ENCODE measurements around the gene CUL1.

The CUL1 gene

DNA sequence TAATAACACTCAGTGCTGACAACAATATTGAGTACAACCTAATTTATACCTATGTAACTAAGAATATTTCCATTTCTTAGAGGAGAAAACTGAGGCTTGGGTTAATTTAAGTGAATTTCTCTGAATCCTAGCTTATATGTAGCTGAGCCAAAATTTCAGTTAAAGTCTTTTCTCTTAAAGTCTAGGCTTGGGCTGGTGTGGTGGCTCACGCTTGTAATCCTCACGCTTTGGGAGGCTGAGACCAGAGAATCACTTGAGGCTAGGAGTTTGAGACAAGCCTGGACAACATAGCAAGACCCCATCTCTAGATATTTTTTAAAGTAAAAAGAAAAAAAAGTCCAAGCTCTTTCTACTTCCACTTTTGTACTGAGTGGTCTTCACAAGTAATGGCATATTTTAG is 92.1 kb downstream of the CUL1 start:
- DNase-seq (ENCODE audit: low read depth in 1 of 2, low spot score in 1 of 2) = no peak
- no peak for TF ChIP-seq JUND (IDR thresholded peaks at IDR 0.05; ENCODE audit: low read depth)
- in situ Hi-C loops (cut with HindIII; ENCODE audit: low pct_unique_long_range_greater_than_20kb, low sequenced_read_pairs) = no loop called here

GRCh38 chr7:148791546-148791945 is 92.8 kb downstream of the CUL1 start:
- in situ Hi-C loops (cut with HindIII; ENCODE audit: low pct_unique_long_range_greater_than_20kb, low sequenced_read_pairs) = no loop called here
- no peak for DNase-seq (ENCODE audit: low read depth in 1 of 2, low spot score in 1 of 2)
- no peak for TF ChIP-seq JUND (IDR thresholded peaks at IDR 0.05; ENCODE audit: low read depth)

DNA sequence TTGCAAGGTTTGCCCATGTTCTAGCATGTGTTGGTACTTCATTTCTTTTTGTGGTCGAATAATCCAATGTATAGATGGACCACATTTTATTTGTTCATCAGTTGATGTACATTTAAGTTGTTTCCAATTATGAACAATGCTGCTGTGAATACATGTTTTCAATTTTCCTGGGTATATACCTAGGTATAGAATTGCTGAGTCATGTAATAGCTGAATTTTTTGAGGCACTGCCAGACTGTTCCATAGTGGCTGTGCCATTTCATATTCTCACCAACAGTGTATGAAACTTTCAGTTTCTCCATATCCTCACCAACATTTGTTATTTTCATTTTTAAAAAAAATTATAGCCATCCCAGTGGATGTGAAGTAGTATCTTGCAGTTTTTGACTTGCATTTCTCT is 94.9 kb downstream of the CUL1 start:
- TF ChIP-seq JUND (IDR thresholded peaks at IDR 0.05; ENCODE audit: low read depth) = no peak
- in situ Hi-C loops (cut with HindIII; ENCODE audit: low pct_unique_long_range_greater_than_20kb, low sequenced_read_pairs) = no loop called here
- no peak for DNase-seq (ENCODE audit: low read depth in 1 of 2, low spot score in 1 of 2)

- in situ Hi-C loops (cut with HindIII; ENCODE audit: low pct_unique_long_range_greater_than_20kb, low sequenced_read_pairs) = no loop called here
- TF ChIP-seq JUND (IDR thresholded peaks at IDR 0.05; ENCODE audit: low read depth) = no peak
These were observed 95.8 kb downstream of the CUL1 start for GRCh38 chr7:148794476-148794875.

DNA sequence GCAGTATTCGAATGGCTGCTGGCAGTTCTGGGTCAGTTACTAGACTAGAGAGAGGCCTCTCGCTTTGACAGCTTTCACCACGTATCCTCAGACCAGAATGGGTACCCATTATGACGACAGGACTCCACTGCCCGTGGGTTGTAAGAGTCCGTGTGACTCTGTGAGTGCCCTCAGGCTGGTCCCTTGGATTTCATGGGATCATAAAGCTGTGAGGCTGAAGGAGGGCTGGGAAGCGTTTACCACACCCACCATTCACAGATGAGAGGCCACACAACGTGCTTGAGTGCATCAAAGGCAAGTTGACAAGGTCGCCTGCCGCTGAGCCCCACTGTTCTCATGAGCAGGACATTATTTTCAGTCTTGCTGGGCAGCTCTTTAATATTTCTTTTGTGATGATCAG is 98.1 kb downstream of the CUL1 start:
- DNase-seq (ENCODE audit: low read depth in 1 of 2, low spot score in 1 of 2) = no peak
- in situ Hi-C loops (cut with HindIII; ENCODE audit: low pct_unique_long_range_greater_than_20kb, low sequenced_read_pairs) = no loop called here
- no peak for TF ChIP-seq JUND (IDR thresholded peaks at IDR 0.05; ENCODE audit: low read depth)

More at GRCh38 chr7:148794476-148794875, 95.8 kb downstream of the CUL1 start:
- DNase-seq (ENCODE audit: low read depth in 1 of 2, low spot score in 1 of 2) = no peak

GRCh38 chr7:148799893-148800555 is 101.3 kb downstream of the CUL1 start:
- no peak for DNase-seq (ENCODE audit: low read depth in 1 of 2, low spot score in 1 of 2)
- no peak for TF ChIP-seq JUND (IDR thresholded peaks at IDR 0.05; ENCODE audit: low read depth)
- in situ Hi-C loops (cut with HindIII; ENCODE audit: low pct_unique_long_range_greater_than_20kb, low sequenced_read_pairs) = no loop called here

DNA sequence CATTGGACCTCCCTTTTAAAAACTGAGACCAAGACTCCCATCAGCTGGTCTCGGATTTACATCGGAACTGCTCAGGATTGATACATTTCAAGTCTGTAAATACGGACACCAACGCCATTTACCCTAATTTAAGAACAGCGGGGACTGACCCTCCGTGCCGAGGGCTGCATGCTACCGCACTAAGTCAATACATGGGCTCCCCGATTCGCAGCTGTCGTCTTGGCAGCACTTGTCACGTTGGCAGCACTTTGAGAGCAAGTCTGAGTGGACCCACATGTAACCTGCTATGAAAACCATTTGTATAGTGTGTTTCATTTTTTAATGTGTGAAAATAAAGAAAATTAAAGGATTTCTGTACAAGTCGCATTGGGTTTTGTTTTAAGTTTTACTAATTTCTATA is 102.0 kb downstream of the CUL1 start:
- in situ Hi-C loops (cut with HindIII; ENCODE audit: low pct_unique_long_range_greater_than_20kb, low sequenced_read_pairs) = no loop called here
- DNase-seq (ENCODE audit: low read depth in 1 of 2, low spot score in 1 of 2) = no peak
- TF ChIP-seq JUND (IDR thresholded peaks at IDR 0.05; ENCODE audit: low read depth) = no peak

DNA sequence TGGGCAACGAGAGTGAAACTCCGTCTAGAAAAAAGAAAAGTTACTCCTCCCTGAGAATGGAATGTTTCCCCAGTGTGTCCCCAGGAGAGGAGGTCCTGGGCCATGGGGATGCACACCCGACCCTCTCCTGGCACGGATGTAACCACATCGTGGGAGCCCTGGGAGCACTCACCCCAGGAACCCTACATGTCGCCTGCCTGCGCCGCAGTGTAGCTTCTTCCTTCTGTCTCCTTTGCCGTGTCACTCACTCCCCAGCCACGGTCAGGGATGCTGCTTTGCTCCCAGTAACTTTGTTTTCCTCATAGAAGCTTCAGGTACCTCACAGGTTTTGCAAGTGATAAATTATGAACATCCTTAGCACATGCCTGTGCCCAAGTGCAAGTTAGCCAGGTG is 103.4 kb downstream of the CUL1 start:
- in situ Hi-C loops (cut with HindIII; ENCODE audit: low pct_unique_long_range_greater_than_20kb, low sequenced_read_pairs) = no loop called here
- no peak for TF ChIP-seq JUND (IDR thresholded peaks at IDR 0.05; ENCODE audit: low read depth)
- DNase-seq (ENCODE audit: low read depth in 1 of 2, low spot score in 1 of 2) = no peak

DNA sequence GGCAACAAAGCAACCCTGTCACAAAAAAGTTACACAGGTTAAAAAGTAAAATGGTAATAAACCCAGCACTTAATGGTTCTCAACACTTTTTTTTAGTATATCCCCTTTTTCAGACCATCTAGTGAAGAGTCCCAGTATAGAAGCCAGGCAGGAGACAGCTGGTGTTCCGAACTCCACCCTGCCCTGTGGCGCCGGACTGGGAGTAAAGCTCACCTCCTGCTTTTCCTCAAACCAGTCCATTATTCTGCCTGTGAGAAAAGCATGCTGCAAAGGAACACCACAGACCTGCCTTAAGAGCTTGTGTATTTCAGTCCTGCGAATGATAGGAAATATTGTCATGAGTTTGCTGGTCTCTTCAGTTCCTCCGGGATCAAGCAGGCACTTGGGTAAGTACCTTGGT is 104.4 kb downstream of the CUL1 start:
- no peak for DNase-seq (ENCODE audit: low read depth in 1 of 2, low spot score in 1 of 2)
- no peak for TF ChIP-seq JUND (IDR thresholded peaks at IDR 0.05; ENCODE audit: low read depth)
- in situ Hi-C loops (cut with HindIII; ENCODE audit: low pct_unique_long_range_greater_than_20kb, low sequenced_read_pairs) = no loop called here

DNA sequence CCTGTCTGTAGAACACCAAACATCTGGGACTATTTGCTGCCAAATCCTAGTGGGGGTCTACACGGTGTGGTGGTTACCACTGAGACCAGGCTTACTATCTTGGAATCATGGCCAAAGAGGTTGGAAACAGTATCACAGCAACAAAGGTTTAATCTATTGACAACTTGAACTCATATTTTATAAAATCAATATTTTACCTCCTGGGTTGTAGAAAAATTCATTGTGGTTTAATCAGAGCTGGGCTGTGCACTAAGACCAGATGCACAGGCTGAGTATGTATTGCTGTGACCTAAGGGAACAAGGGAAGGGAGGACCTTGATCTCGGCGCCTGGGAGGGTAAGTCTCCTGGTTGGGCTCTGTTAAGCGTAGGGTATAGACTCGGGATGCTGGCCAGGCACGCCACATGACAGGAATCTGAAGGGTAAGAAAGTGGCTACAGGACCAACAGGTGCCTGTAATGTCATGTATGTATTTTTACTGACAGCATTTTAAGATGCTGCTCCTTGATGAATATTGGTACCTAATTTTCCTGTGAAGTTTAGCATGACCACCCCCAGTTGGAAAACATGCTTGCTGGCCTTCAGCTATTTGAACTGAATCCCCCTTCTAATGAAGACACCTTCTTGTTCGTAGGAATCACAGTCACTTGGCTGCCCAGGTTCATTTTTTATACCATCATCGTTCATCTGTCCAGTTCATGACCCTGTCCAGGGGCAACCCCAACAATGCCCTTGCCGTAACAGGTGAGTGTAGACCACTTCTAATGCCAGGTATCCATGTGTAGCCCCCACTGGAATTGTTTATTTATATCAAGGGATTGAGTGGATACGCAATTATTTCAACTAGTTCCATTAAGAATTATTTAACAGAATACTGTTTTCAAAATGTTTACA is 105.9 kb downstream of the CUL1 start:
- TF ChIP-seq JUND (IDR thresholded peaks at IDR 0.05; ENCODE audit: low read depth) = no peak
- DNase-seq (ENCODE audit: low read depth in 1 of 2, low spot score in 1 of 2) = no peak
- in situ Hi-C loops (cut with HindIII; ENCODE audit: low pct_unique_long_range_greater_than_20kb, low sequenced_read_pairs) = no loop called here

GRCh38 chr7:148806187-148806586 is 107.5 kb downstream of the CUL1 start:
- no peak for DNase-seq (ENCODE audit: low read depth in 1 of 2, low spot score in 1 of 2)
- in situ Hi-C loops (cut with HindIII; ENCODE audit: low pct_unique_long_range_greater_than_20kb, low sequenced_read_pairs) = no loop called here
- TF ChIP-seq JUND (IDR thresholded peaks at IDR 0.05; ENCODE audit: low read depth) = no peak

DNA sequence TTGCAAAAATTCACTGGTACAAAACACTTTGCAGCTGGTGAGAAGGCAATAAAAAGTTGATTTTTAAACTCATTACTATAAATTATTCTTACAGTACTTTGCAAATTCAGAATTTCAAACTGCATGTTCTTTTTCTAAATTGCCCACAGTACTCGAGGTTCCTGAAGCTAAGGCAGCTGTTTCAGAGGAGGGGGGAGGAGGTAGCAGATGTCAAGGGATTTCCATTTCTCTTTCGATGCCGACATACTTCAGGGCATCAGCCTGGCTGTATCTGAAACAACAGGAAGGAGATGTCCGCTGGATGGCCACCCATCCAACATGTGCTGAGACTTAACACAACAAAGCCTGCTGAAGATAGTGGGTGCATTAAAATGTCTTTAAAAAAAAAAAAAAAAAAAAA is 108.7 kb downstream of the CUL1 start:
- no peak for DNase-seq (ENCODE audit: low read depth in 1 of 2, low spot score in 1 of 2)
- in situ Hi-C loops (cut with HindIII; ENCODE audit: low pct_unique_long_range_greater_than_20kb, low sequenced_read_pairs) = no loop called here
- TF ChIP-seq JUND (IDR thresholded peaks at IDR 0.05; ENCODE audit: low read depth) = no peak

DNA sequence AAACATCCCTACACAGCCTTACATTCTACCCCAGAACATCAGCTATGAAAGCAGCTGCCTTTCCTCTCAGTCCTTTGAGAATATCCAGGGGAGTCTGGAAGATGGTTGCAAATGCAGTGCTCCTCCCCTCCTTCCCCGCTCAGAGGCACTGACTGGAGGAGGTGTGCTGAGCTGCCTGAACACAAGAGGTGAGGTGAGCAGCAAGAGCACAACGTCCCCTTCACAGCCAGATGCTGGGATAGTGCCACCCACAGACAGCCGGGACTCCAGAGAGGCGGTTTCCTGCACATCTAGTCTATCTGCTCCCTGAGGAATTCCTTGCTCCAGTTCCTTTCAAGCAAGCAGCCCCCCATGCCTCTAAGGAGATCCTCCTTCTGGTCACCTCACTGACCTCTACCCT is 111.2 kb downstream of the CUL1 start:
- no peak for TF ChIP-seq JUND (IDR thresholded peaks at IDR 0.05; ENCODE audit: low read depth)
- in situ Hi-C loops (cut with HindIII; ENCODE audit: low pct_unique_long_range_greater_than_20kb, low sequenced_read_pairs) = no loop called here
- DNase-seq (ENCODE audit: low read depth in 1 of 2, low spot score in 1 of 2) = no peak

All from T47D (cell line).